Mesothelial cell of epicardium (in vitro differentiated cells): Measurements from ENCODE around the gene CLEC4G. TPM values are rescaled to one million over a fixed set of nuclear protein-coding genes. Genes with fewer than 3 reads are reported as not detected.

Experiments used
- DNase-seq, 2 experiments: peaks; one replicate each; pipeline ENCODE4 v3.0.0; 2021; ENCODE audit warnings: low spot score in 2 of 2; ENCODE audit not compliant: unreplicated experiment in 2 of 2
- H3K27ac Mint-ChIP-seq: 2 replicates; pipeline ENCODE4 v1.8.0; 2021; ENCODE audit warnings: mixed read lengths
- H3K27me3 Mint-ChIP-seq: 2 replicates; pipeline ENCODE4 v1.8.0; 2021; ENCODE audit warnings: low read depth, mixed read lengths
- H3K36me3 Mint-ChIP-seq: 2 replicates; pipeline ENCODE4 v1.8.0; 2021; ENCODE audit warnings: mixed read lengths
- H3K4me1 Mint-ChIP-seq: 2 replicates; pipeline ENCODE4 v1.8.0; 2021; ENCODE audit warnings: mixed read lengths
- H3K4me3 Mint-ChIP-seq: 2 replicates; pipeline ENCODE4 v1.8.0; 2021; ENCODE audit warnings: mild to moderate bottlenecking, moderate library complexity, mixed read lengths
- H3K9me3 Mint-ChIP-seq: 2 replicates; pipeline ENCODE4 v1.8.0; 2021; ENCODE audit warnings: mixed read lengths
- total RNA-seq: library from RNA; stranded (reverse); gene quantifications from 3 replicates; pipeline ENCODE4 v1.2.1, GENCODE V29; 2021
- TF ChIP-seq, protein P1 (sequence below): fragments of 200-600 bp; sonication (generic); IDR thresholded peaks from one replicate; pipeline ENCODE4 v1.5.0; 2021; ENCODE audit warnings: antibody characterized with exemption; ENCODE audit not compliant: unreplicated experiment

Gene CLEC4G
- total RNA-seq, 1 donor from 2014 or later = not detected

DNA sequence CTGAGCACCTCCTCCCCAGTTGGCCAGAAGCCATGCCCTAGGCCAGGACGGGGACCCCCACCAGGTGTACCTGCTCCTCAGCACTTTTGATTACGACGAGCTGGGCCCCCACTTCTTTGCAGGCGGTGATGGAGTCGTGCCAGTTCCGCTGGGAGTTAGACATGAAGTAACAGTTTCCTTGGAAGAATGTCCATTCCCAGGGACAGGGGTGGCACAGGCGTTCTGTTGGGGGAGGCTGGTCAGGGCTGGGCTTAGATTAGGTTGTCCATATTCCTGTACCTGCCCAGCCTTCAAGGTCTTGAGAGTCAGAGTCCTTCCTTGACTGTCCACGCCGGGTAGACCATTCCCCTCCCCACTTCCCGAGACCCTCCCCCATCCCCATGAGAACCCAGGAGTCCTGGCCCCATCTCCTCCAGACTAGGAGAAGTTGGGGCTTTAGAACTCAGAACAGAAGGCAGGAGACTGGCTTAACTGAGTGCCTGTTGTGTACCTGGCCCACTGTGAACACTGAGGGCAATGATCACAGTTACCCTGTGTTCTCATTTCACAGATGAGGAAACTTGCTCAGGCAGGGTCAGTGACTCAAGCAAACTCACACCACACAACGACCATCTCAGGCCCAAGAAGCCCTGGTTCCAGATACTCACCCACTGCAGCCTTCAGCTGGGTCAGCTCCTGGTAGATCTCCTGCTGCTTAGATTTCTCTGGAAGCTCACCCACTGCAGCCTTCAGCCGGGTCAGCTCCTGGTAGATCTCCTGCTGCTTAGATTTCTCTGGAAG is 13.2 kb upstream of the CLEC4G start:
- Mint-ChIP-seq H3K4me3 (no peak overlapping the region), H3K36me3 (no peaks in the 10 kb centered on the region), H3K27me3 (peaks cover 50% of the 10 kb centered on the region)

DNA sequence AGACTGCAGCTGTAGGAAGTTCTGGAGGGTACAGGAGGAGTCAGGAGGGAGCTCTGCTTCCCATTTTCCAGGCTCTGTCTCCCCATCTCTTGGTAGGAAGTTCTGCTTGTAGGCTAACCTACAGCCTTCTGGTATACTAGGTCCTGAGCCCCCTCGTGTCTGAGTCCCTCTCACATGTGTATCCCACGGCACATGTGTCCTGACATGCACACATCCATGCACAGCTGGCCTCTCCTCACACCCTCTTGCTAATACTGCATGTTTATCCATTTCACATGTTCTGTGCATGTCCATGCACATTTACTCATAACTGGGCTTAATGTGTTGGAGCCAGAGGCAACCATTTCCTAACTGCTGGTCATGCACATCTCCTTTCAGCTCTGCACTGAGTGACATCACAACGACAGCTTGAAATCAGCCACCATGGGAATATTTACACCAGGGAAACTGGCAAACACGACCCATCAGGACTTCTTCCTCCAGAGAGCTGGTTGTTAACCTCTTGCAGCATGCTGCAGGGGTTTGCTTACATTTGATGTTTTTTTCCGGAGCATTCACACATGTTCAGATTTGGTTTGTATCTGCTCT is 12.4 kb upstream of the CLEC4G start:
- Mint-ChIP-seq H3K9me3 (peaks cover 6% of the 10 kb centered on the region), H3K36me3 (no peaks in the 10 kb centered on the region), H3K27me3 (peaks cover 57% of the 10 kb centered on the region), H3K4me1 (no peaks in the 10 kb centered on the region), H3K4me3 (no peak overlapping the region), H3K27ac (no peak overlapping the region)
- DNase-seq = no peak
- TF ChIP-seq, protein P1, sequence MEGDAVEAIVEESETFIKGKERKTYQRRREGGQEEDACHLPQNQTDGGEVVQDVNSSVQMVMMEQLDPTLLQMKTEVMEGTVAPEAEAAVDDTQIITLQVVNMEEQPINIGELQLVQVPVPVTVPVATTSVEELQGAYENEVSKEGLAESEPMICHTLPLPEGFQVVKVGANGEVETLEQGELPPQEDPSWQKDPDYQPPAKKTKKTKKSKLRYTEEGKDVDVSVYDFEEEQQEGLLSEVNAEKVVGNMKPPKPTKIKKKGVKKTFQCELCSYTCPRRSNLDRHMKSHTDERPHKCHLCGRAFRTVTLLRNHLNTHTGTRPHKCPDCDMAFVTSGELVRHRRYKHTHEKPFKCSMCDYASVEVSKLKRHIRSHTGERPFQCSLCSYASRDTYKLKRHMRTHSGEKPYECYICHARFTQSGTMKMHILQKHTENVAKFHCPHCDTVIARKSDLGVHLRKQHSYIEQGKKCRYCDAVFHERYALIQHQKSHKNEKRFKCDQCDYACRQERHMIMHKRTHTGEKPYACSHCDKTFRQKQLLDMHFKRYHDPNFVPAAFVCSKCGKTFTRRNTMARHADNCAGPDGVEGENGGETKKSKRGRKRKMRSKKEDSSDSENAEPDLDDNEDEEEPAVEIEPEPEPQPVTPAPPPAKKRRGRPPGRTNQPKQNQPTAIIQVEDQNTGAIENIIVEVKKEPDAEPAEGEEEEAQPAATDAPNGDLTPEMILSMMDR = no peak

More for the DNA sequence above, 13.2 kb upstream of the CLEC4G start:
- Mint-ChIP-seq H3K9me3 (peaks cover 6% of the 10 kb centered on the region), H3K4me1 (no peaks in the 10 kb centered on the region), H3K27ac (no peak overlapping the region)
- DNase-seq = no peak
- TF ChIP-seq, protein P1 = no peak

DNA sequence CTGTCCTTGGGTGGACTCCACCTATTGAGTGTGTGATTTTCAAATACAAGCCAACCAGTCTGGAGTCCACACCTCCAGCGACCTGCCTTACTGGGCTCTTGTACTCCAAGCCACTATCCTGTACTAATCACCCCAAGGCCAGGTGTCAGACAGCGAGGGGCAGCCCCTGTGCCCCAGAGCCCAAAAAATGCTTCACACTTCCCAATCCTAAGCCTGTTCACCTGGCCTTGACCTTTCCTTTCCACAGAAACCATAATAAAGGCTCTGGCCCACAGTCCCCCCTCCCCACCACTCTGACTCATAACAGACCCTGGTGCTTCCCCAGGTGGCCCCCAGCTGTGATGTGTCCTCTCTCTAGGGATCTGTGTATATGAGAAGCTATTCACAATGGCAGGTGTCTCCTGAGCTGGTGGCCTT is 11.5 kb upstream of the CLEC4G start:
- DNase-seq = no peak
- no peak overlapping the region for H3K4me3 Mint-ChIP-seq

DNA sequence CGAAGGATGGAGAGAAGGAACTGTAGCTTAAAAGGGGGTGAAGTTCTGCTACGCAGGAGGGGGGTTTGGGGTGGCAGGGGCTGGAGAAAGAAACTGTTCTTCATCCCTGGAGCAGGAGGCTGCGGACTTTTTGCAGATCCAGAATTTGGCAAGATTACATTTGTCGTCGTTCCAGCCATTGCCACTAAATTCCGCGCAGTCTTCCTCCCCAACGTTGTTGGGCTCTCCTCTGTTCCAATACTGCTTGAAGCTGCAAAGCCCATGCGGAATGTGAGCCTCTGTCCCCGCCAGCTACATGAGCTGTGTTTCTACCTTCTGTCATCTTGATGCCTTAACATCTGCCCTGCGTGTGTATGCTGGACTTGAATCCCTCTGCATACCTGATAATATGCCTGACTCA is 11.1 kb upstream of the CLEC4G start:
- DNase-seq = no peak
- Mint-ChIP-seq H3K27me3 (peaks cover 66% of the 10 kb centered on the region), H3K27ac (no peak overlapping the region), H3K4me1 (no peaks in the 10 kb centered on the region), H3K4me3 (no peak overlapping the region), H3K36me3 (no peaks in the 10 kb centered on the region), H3K9me3 (peaks cover 2% of the 10 kb centered on the region)
- TF ChIP-seq, protein P1 = no peak

More for the DNA sequence above, 11.5 kb upstream of the CLEC4G start:
- peaks cover 6% of the 10 kb centered on the region for H3K9me3 Mint-ChIP-seq
- H3K36me3 Mint-ChIP-seq = no peaks in the 10 kb centered on the region
- no peak overlapping the region for H3K27ac Mint-ChIP-seq
- TF ChIP-seq, protein P1 = no peak
- no peaks in the 10 kb centered on the region for H3K4me1 Mint-ChIP-seq
- H3K27me3 Mint-ChIP-seq = peaks cover 64% of the 10 kb centered on the region

DNA sequence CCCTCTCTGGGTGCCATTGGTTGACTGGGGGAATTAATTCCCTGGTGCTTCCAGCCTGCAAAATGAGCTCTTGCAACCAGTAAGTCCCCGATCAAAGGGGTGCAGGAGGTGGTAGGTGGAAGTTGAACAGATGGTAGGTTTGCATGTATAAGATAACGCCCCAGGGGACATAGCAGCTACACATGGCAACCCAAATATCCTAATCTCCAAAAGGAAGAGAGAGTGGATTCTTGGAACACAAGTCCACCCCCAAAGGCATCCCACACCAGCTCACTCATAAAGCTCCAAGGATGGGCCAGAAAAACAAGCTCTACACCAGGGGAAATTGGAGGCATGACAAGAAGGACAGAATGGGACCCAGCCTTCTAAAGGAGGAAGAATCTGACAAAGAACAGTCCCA is 10.7 kb upstream of the CLEC4G start:
- TF ChIP-seq, protein P1 = no peak
- no peaks in the 10 kb centered on the region for H3K9me3 Mint-ChIP-seq
- peaks cover 71% of the 10 kb centered on the region for H3K27me3 Mint-ChIP-seq
- no peak for DNase-seq
- no peaks in the 10 kb centered on the region for H3K4me1 Mint-ChIP-seq
- no peak overlapping the region for H3K27ac Mint-ChIP-seq
- no peak overlapping the region for H3K4me3 Mint-ChIP-seq
- no peaks in the 10 kb centered on the region for H3K36me3 Mint-ChIP-seq
